Neural crest cell (in vitro differentiated cells): ENCODE results near the gene GADD45B. TPM values are rescaled to one million over a fixed set of nuclear protein-coding genes. Genes with fewer than 3 reads are reported as not detected.

Experiments
- DNase-seq: peaks from one replicate; pipeline ENCODE4 v3.0.0; 2021; ENCODE audit warnings: low read depth, mixed read lengths, low spot score
- H3K27ac Mint-ChIP-seq: one replicate; pipeline ENCODE4 v1.8.0; 2021; ENCODE audit warnings: mild to moderate bottlenecking, mixed read lengths; ENCODE audit not compliant: unreplicated experiment
- H3K27me3 Mint-ChIP-seq: 2 replicates; pipeline ENCODE4 v1.8.0; 2021; ENCODE audit warnings: low read depth, mild to moderate bottlenecking, mixed read lengths
- H3K36me3 Mint-ChIP-seq: 2 replicates; pipeline ENCODE4 v1.8.0; 2021; ENCODE audit warnings: low read depth, mild to moderate bottlenecking, mixed read lengths
- H3K4me1 Mint-ChIP-seq: 2 replicates; pipeline ENCODE4 v1.8.0; 2021; ENCODE audit warnings: mixed read lengths
- H3K4me3 Mint-ChIP-seq: one replicate; pipeline ENCODE4 v1.8.0; 2021; ENCODE audit warnings: mild to moderate bottlenecking, mixed read lengths
- H3K9me3 Mint-ChIP-seq: 2 replicates; pipeline ENCODE4 v1.8.0; 2021; ENCODE audit warnings: mixed read lengths
- total RNA-seq: library from RNA; stranded (reverse); gene quantifications from 2 replicates; pipeline ENCODE4 v1.2.1, GENCODE V29; 2021
- TF ChIP-seq, protein P1 (sequence below): fragments of 200-600 bp; sonication (generic); conservative IDR thresholded peaks from 2 replicates; pipeline ENCODE4 v1.5.0; 2021; ENCODE audit warnings: antibody characterized with exemption, mild to moderate bottlenecking

Gene GADD45B
- total RNA-seq, 1 donor from 2014 or later = 4.1 TPM

DNA sequence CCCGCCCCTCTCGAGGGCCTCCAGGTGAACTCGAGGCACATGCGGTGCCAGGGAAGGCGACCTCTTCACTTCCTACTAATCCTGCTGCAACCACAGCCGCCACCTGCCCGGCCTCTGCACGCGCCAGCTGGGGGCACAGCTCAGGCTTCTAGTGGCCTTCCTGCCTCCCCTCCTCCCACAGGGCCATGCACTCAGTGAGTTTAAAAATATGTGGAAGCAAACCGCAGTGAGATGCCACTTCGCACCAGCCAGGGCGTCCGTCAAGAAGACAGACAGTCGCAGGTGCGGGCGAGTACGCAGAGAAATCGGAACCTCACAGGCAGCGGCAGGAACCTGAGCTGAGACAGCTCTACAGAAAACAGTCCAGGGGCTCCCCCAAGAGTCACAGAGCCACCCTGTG lies 29.5 kb upstream of the GADD45B start:
- Mint-ChIP-seq H3K4me1 (peaks cover 4% of the 10 kb centered on the region), H3K4me3 (no peak overlapping the region), H3K36me3 (peaks cover 2% of the 10 kb centered on the region), H3K27me3 (no peaks in the 10 kb centered on the region), H3K27ac (peak overlapping the region; percentile 71), H3K9me3 (no peaks in the 10 kb centered on the region)
- no peak for DNase-seq
- TF ChIP-seq, protein P1, sequence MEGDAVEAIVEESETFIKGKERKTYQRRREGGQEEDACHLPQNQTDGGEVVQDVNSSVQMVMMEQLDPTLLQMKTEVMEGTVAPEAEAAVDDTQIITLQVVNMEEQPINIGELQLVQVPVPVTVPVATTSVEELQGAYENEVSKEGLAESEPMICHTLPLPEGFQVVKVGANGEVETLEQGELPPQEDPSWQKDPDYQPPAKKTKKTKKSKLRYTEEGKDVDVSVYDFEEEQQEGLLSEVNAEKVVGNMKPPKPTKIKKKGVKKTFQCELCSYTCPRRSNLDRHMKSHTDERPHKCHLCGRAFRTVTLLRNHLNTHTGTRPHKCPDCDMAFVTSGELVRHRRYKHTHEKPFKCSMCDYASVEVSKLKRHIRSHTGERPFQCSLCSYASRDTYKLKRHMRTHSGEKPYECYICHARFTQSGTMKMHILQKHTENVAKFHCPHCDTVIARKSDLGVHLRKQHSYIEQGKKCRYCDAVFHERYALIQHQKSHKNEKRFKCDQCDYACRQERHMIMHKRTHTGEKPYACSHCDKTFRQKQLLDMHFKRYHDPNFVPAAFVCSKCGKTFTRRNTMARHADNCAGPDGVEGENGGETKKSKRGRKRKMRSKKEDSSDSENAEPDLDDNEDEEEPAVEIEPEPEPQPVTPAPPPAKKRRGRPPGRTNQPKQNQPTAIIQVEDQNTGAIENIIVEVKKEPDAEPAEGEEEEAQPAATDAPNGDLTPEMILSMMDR = no peak

GRCh38 chr19:2449019-2449418 lies 26.9 kb upstream of the GADD45B start:
- Mint-ChIP-seq H3K27ac (no peak overlapping the region), H3K27me3 (no peaks in the 10 kb centered on the region), H3K4me3 (no peak overlapping the region), H3K4me1 (peaks cover 5% of the 10 kb centered on the region), H3K36me3 (no peaks in the 10 kb centered on the region), H3K9me3 (no peaks in the 10 kb centered on the region)
- TF ChIP-seq, protein P1 = no peak
- no peak for DNase-seq

GRCh38 chr19:2451138-2451537 lies 24.8 kb upstream of the GADD45B start:
- H3K4me3 Mint-ChIP-seq = peak overlapping the region; percentile 49
- TF ChIP-seq, protein P1 = no peak
- no peaks in the 10 kb centered on the region for H3K36me3 Mint-ChIP-seq
- no peak overlapping the region for H3K27ac Mint-ChIP-seq
- H3K4me1 Mint-ChIP-seq = peaks cover 18% of the 10 kb centered on the region
- no peaks in the 10 kb centered on the region for H3K27me3 Mint-ChIP-seq
- no peaks in the 10 kb centered on the region for H3K9me3 Mint-ChIP-seq
- no peak for DNase-seq

DNA sequence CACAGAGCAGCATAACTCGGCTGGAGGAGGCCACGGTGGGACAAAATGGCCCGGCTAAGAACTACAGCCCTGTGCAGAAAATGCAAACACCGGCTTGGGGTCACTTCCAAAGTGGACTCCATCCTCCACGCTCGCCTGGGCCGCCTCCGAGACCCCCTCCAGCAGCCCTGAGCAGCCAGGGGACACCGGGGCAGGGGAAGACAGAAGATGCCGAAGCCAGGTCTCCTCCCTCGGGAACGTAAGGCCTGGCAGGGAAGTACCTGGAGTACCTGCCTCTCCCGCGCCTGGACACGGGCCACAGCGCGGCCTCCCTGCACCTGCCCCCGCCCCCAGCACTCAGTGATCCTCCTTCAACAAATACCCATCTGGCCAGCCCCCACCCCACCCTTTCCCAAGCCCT lies 24.2 kb upstream of the GADD45B start:
- Mint-ChIP-seq H3K9me3 (no peaks in the 10 kb centered on the region), H3K27me3 (no peaks in the 10 kb centered on the region)

GRCh38 chr19:2453431-2454025 lies 22.4 kb upstream of the GADD45B start:
- H3K27ac Mint-ChIP-seq = peak overlapping the region; percentile 12
- H3K4me3 Mint-ChIP-seq = peak overlapping the region; percentile 88
- TF ChIP-seq, protein P1 = no peak
- peaks cover 3% of the 10 kb centered on the region for H3K27me3 Mint-ChIP-seq
- H3K4me1 Mint-ChIP-seq = peaks cover 23% of the 10 kb centered on the region
- DNase-seq = no peak
- no peaks in the 10 kb centered on the region for H3K36me3 Mint-ChIP-seq
- H3K9me3 Mint-ChIP-seq = no peaks in the 10 kb centered on the region

More for the DNA sequence above, 24.2 kb upstream of the GADD45B start:
- Mint-ChIP-seq H3K4me3 (peak overlapping the region; percentile 81), H3K36me3 (no peaks in the 10 kb centered on the region), H3K27ac (no peak overlapping the region), H3K4me1 (peaks cover 14% of the 10 kb centered on the region)
- no peak for DNase-seq
- TF ChIP-seq, protein P1 = no peak
